ENCODE data around the gene WIZ. TPM values are rescaled to one million over a fixed set of nuclear protein-coding genes. Genes with fewer than 3 reads are reported as not detected.
A peak's percentile ranks its signal among the peaks of the same experiment; 100 is the strongest.

Gene WIZ
- total and polyA plus RNA-seq, 9 of the 15 experiments (the other 6 are each of a cell fraction or from before 2014, with no cell fraction given), result 0.06 to 37.5 (median 4.8) TPM

DNA sequence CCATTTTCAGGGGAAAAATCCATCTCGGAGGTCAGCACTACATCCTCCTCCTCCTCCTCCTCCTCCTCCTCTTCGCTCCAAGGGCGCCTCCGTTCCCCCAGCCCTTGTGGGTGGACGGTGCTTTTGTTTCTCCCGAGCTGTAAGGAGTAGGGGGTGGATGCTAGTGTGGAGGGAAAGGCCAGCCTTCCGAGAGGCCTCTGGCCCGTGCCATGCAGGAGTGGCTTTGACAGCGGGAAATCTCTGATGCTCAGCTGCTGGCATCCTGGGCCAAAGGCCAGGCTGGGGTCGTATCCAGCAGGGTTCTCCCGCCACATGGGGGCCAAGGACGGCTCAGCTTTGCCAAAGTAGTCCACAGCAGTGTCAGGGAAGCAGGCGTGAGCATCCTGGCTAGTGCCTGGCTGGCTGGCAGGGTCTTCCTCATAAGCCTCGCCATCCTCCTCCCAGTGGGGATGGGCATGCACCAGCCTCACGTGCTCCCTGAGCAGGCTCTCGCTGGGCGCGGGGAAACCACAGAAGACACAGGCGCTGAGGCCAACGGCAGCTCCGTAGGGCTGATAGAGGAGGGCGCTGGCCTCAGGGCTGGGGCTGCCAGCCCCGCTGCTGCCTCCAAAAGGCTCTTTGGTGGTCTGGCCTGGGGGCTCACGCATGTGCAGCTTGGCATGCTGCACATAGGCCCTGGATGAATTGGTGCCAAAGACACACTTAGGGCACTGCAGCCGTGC is 10.5 kb downstream of the WIZ start:
- no peak for FAIRE-seq
- Histone ChIP-seq H3K36me3 (ENCODE audit: control insufficient read depth, insufficient read depth, low read length) (no peaks in the 10 kb centered on the region), H3K9ac (ENCODE audit: insufficient read depth in 1 of 2, low read depth in 2 of 2, low read length in 2 of 2) (no peak overlapping the region; a peak in 1 of 4 replicates), H3K4me2 (ENCODE audit: insufficient read depth, low read length) (no peak overlapping the region), H3K9me3 (replicated peaks; ENCODE audit: control insufficient read depth, insufficient read depth, low read depth, low read length) (no peaks in the 10 kb centered on the region), H3K27me3 (ENCODE audit: control insufficient read depth in 2 of 2, insufficient read depth in 2 of 2, low read length in 2 of 2) (peaks cover 14 to 45% of the 10 kb centered on the region in 2 experiments; a peak in 4 of 5 replicates), H3K4me1 (replicated peaks in 1 of 2; ENCODE audit: control insufficient read depth in 2 of 2, insufficient read depth in 2 of 2, low read length in 2 of 2) (peaks cover 7 to 35% of the 10 kb centered on the region in 2 experiments), H2AFZ (ENCODE audit: low read depth, low read length) (no peak overlapping the region), H3K9me1 (ENCODE audit: control insufficient read depth, insufficient read depth, low read length) (no peaks in the 10 kb centered on the region), H3K4me3 (no peak overlapping the region), H3K27ac (ENCODE audit: extremely low read depth, low read depth, low read length) (no peak overlapping the region), H3K79me2 (ENCODE audit: control insufficient read depth, insufficient read depth, low read length) (no peaks in the 10 kb centered on the region), H4K20me1 (replicated peaks; ENCODE audit: control insufficient read depth, insufficient read depth, low read length) (no peaks in the 10 kb centered on the region)
- BruUV-seq (replicated peaks), result no TSS peak
- POLR2A ChIA-PET, result interaction anchor here (0.6 to 1.0 kb wide), 3 partner anchors 13 to 24 kb away, joined by 3 read pairs; no protein-coding TSS in a partner anchor
- no peak for DNase-seq (ENCODE audit: extremely low read depth in 1 of 4, low spot score in 3 of 4)
- TF ChIP-seq BCL6 (CRISPR knock-in tag; IDR thresholded peaks at IDR 0.05) (no peak), ZNF165 (CRISPR knock-in tag; IDR thresholded peaks at IDR 0.05; ENCODE audit: borderline replicate concordance) (no peak), ZKSCAN1 (IDR thresholded peaks at IDR 0.05; ENCODE audit: low read depth, low read length) (no peak)
- 23% methylated on average over 24 of the region's 25 CpGs for WGBS (ENCODE audit: insufficient coverage, low coverage, missing lambda C conversion rate)
- intact Hi-C loops (cut with micrococcal nuclease) (no loop called here), in situ Hi-C loops (cut with MboI) (no loop called here)
- CTCF ChIA-PET (ENCODE audit: low intra/inter-chr PET ratio), result no interaction called here
- no peak for ATAC-seq

DNA sequence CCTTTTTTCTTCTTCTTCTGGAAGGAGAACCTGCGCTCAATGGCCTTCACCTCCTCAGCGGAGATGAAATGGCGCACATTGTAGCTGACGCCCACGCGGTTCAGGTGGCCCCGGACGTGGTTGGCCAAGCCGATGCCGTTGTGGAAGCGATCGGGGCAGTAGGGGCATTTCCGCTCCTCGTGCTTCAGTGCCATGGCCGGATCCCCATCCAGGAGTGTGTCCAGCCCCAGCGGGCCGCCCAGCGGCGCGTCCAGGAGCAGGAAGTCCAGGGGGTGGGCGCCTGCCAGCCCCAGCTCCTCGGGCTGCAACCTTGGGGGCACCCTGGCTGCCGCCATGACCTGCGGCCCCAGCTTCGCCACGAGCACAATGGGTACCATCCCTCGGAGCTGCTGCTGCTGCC is 11.2 kb downstream of the WIZ start:
- Histone ChIP-seq H3K36me3 (ENCODE audit: control insufficient read depth, insufficient read depth, low read length) (no peaks in the 10 kb centered on the region), H3K4me1 (replicated peaks in 1 of 2; ENCODE audit: control insufficient read depth in 2 of 2, insufficient read depth in 2 of 2, low read length in 2 of 2) (peaks cover 7 to 37% of the 10 kb centered on the region in 2 experiments), H4K20me1 (replicated peaks; ENCODE audit: control insufficient read depth, insufficient read depth, low read length) (no peaks in the 10 kb centered on the region), H3K4me2 (ENCODE audit: insufficient read depth, low read length) (no peak overlapping the region), H2AFZ (ENCODE audit: low read depth, low read length) (no peak overlapping the region), H3K9ac (ENCODE audit: insufficient read depth in 1 of 2, low read depth in 2 of 2, low read length in 2 of 2) (peak overlapping the region in 1 of 2 experiments; percentile 74; a peak in 1 of 4 replicates), H3K27me3 (ENCODE audit: control insufficient read depth in 2 of 2, insufficient read depth in 2 of 2, low read length in 2 of 2) (peaks cover 14 to 38% of the 10 kb centered on the region in 2 experiments; a peak in 4 of 5 replicates), H3K4me3 (no peak overlapping the region), H3K79me2 (ENCODE audit: control insufficient read depth, insufficient read depth, low read length) (no peaks in the 10 kb centered on the region), H3K9me1 (ENCODE audit: control insufficient read depth, insufficient read depth, low read length) (no peaks in the 10 kb centered on the region), H3K9me3 (replicated peaks; ENCODE audit: control insufficient read depth, insufficient read depth, low read depth, low read length) (no peaks in the 10 kb centered on the region), H3K27ac (ENCODE audit: extremely low read depth, low read depth, low read length) (no peak overlapping the region)
- FAIRE-seq, result no peak
- intact Hi-C loops (cut with micrococcal nuclease), result no loop called here
- in situ Hi-C loops (cut with MboI), result no loop called here
- no peak for ATAC-seq
- no peak for DNase-seq (ENCODE audit: extremely low read depth in 1 of 4, low spot score in 3 of 4)
- WGBS (ENCODE audit: insufficient coverage, low coverage, missing lambda C conversion rate), result 37% methylated on average over 27 of the region's 27 CpGs
- ChIA-PET CTCF (ENCODE audit: low intra/inter-chr PET ratio) (no interaction called here), POLR2A (interaction anchor here (0.6 to 1.0 kb wide), 2 partner anchors 14 to 19 kb away, joined by 3 read pairs; no protein-coding TSS in a partner anchor)
- TF ChIP-seq NFYB (IDR thresholded peaks at IDR 0.05; ENCODE audit: extremely low read depth, insufficient read length) (no peak), RBBP5 (IDR thresholded peaks at IDR 0.05; ENCODE audit: borderline replicate concordance, insufficient read depth, low read length, poor library complexity, severe bottlenecking) (no peak), ZKSCAN3 (CRISPR knock-in tag; IDR thresholded peaks at IDR 0.05) (no peak), NR2F6 (CRISPR knock-in tag; IDR thresholded peaks at IDR 0.05) (no peak), EGR1 (conservative IDR thresholded peaks at IDR 0.05) (peak; percentile 43), ZNF282 (CRISPR knock-in tag; IDR thresholded peaks at IDR 0.05) (no peak), TSC22D4 (tag; IDR thresholded peaks at IDR 0.05) (no peak)
- BruUV-seq (replicated peaks), result no TSS peak

Measured in K562 (cell line).